ENCODE results near the gene HERC4.

The HERC4 gene

GRCh38 chr10:68074775-68075549 lies at the start of gene HERC4:
HERC4 (minus strand) TSS chr10:68075283; CDS start chr10:68073108, 2,175 bp downstream.
- DNase-seq (ENCODE audit: low read depth in 2 of 2) = peak; percentile 79 to 88

DNA sequence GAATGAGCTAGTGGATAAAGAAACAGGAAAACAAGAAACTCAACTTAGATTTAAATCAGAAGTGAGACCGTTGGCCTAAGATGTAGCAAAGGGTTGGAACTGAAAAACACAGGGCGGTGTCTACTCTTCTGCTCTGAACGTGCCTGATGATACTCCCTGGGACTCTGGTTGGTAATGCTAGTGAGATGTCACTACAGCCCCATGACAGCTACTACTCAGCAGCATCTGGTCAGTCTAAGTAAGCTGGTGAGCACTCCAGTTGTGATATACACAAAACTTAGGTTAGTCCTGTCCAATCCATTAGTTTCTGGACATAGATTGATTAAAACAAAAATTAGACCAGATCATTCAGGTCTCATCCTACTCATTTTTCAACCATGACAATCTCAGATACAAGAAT lies 49.6 kb upstream of the HERC4 start:
- DNase-seq (ENCODE audit: low read depth in 2 of 2) = no peak

DNA sequence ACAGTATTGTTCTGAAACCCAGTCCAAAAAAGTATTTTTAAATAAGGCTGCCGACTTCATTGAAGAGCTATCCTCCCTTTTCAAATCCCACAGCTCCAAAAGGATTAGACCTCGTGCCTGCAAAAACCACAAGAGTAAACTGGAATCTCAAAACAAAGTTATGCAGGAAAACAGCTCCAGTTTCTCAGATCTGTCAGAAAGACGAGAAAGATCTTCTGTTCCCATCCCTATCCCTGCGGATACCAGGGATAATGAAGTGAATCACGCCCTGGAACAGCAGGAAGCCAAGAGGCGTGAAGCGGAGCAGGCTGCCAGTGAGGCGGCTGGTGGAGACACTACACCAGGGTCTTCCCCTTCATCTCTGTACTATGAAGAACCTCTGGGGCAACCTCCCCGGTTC lies 46.8 kb upstream of the HERC4 start:
- DNase-seq (ENCODE audit: low read depth in 2 of 2) = no peak

- DNase-seq (ENCODE audit: low read depth in 2 of 2) = no peak
Measured at GRCh38 chr10:68121020-68121743, 46.1 kb upstream of the HERC4 start.

- no peak for DNase-seq (ENCODE audit: low read depth in 2 of 2)
Measured at GRCh38 chr10:68118657-68119056, 43.6 kb upstream of the HERC4 start.

DNA sequence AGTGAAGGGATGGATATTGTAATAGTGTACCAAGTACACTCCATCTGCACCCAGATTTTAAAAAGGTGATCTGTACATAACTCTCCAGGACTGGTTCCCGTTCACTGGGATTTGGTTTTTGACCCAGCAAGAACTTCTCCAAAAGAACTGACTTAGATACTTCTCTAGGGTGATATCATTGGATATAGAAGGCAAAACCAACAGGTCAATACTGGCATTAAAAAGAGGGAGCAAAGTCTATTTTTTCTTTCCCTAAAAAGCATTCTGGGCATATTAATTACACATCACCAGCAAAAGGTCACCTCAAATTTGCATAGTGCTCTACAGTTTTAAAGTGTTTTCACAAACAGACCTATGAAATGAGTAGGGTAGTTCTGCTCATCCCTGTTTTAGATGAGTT lies 37.8 kb upstream of the HERC4 start:
- DNase-seq (ENCODE audit: low read depth in 2 of 2) = no peak

- DNase-seq (ENCODE audit: low read depth in 2 of 2) = no peak
Measured at GRCh38 chr10:68111584-68111983, 36.5 kb upstream of the HERC4 start.

- DNase-seq (ENCODE audit: low read depth in 2 of 2) = no peak
Measured at GRCh38 chr10:68110027-68110426, 34.9 kb upstream of the HERC4 start.

DNA sequence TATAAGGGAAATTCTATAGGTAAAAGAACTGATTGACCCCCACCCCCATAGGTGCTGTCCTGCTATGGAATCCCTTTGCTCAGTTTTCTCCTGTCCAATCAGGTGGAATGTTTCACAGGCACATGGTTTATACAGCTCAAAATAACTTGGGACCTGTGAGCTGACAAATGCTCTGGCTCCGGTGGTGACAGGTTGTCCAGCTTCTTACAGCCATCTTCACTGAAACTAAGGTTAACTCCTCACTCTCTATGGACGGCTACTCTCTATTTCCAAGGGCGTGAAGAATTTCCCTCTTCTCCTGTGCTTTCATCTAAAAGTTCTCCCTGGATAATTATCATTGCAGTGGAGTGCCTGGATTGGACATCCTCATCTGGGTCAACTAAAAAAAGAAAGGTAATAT lies 34.2 kb upstream of the HERC4 start, which contains the start of gene MYPN:
TSS of gene MYPN (plus strand) at position 158 of the 400 bp plus-strand sequence. CDS start 11,951 bp downstream, outside the sequence.
- no peak for DNase-seq (ENCODE audit: low read depth in 2 of 2)

DNA sequence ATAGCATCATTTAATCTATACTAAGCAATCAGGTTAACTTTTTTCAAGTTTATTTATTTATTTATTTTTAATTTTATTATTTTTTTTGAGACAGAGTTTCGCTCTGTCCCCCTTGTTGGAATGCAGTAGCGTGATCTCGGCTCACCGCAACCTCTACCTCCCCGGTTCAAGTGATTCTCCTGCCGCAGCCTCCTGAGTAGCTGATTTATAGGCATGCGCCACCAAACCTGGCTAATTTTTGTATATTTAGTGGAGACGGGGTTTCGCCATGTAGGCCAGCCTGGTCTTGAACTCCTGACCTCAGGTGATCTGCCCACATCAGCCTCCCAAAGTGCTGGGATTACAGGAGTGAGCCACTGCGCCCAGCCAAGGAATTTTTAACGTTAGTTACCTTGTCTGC lies 33.6 kb upstream of the HERC4 start:
- DNase-seq (ENCODE audit: low read depth in 2 of 2) = no peak

DNA sequence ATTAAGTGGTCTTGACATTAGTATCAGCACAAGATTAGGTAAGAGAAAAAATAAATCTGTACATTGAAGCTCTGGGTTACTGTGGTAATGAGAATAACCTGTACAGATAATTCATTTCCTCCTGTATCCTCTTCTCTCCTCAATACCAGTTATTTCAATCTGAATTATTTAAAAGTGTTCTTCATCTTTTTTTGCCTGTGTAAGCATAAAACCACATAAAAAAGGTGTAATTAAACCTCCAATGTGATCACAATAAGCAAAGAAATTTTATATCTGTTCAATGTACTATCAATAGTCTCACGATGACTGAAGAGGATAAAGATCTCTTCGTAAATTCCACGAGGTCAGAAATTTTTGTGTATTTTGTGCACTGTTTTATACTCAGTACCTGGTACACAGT lies 33.0 kb upstream of the HERC4 start:
- DNase-seq (ENCODE audit: low read depth in 2 of 2) = no peak

GRCh38 chr10:68107651-68108050 lies 32.6 kb upstream of the HERC4 start:
- no peak for DNase-seq (ENCODE audit: low read depth in 2 of 2)

DNA sequence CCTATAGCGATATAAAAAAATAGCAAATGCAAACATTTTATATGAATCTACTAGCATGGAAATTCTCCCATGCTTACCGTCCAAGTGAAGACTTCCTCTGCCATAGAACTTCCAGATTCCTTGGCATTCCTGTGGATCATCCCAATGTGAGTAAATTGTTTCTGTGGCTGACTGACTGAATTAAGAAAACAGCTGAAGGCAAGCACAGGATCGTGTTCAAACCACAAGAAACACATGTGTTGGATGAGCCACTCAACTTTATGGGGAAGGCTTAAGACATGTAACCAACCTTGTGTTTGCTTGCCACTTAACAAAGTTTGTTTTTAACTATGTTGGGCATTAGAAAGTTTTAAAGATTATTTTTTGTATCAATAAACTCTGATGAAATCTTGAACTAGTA lies 31.6 kb upstream of the HERC4 start:
- no peak for DNase-seq (ENCODE audit: low read depth in 2 of 2)

DNA sequence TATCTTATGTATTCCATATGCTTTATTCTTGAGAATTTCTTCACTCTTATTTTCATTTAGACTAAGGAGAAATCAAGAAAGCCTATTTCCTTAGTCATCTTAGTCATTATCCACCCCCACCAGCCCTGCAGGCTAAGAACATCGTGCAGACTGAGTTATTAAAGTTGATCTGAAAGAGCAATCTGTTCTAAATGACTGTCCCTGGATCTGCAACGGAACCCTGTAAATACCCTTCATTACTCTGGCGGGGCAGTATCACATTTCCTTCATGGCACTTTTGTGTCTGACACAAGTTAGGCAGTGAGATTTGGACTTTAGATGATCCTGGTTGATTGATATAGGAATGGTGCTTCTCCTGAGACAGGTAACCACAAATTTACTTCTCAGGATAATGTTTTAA lies 30.7 kb upstream of the HERC4 start:
- no peak for DNase-seq (ENCODE audit: low read depth in 2 of 2)

DNA sequence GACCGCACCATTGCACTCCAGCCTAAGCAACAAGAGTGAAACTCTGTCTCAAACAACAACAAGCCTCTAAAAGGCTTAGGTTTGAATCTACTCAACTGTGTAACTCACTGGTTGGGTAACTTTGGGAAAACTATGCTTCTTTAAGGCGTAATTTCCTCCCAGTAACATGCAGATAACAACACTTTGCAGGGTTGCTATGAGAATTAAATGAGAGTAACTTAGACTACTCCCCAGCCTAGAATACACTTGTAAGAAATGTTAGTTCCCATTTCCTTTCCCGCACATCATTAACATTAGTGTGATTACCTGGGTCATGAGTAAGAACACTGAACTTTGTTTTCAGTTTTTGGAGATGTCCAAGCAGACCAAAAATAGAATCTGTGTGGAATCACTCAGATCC lies 28.8 kb upstream of the HERC4 start:
- no peak for DNase-seq (ENCODE audit: low read depth in 2 of 2)

- DNase-seq (ENCODE audit: low read depth in 2 of 2) = no peak
Measured at GRCh38 chr10:68103261-68103878, 28.3 kb upstream of the HERC4 start.

GRCh38 chr10:68101066-68101465 lies 26.0 kb upstream of the HERC4 start:
- no peak for DNase-seq (ENCODE audit: low read depth in 2 of 2)

GRCh38 chr10:68099736-68100135 lies 24.7 kb upstream of the HERC4 start:
- DNase-seq (ENCODE audit: low read depth in 2 of 2) = no peak

DNA sequence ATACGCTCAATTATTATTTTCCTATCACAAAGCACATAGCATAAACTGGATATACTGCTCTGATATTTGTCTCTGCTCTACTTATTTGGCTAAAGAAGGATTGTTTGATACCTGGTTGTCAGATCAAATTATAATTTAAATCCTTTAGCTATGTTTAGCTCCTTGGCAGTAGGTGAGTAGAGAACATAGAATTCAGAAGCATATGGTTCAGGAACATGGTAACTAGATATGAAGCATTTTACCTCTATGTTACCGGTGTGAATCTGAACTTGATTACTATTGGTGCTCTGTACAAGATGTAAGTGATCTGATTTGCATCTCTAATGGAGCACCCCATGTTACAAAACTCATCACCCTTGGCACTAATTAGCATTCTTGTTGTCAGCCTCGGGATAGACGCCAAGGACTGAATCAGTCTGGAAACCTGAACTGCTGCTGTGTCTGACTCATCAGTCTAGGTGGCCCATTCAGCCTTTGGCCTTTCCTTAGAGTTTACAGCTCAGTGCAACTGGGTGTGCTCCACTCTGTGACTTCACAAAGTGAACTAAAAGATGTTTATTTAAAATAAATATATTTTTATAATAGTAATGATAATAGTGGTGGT lies 21.9 kb upstream of the HERC4 start:
- no peak for DNase-seq (ENCODE audit: low read depth in 2 of 2)

GRCh38 chr10:68095153-68095552 lies 20.1 kb upstream of the HERC4 start:
- no peak for DNase-seq (ENCODE audit: low read depth in 2 of 2)

- DNase-seq (ENCODE audit: low read depth in 2 of 2) = no peak
Measured at GRCh38 chr10:68092512-68092911, 17.4 kb upstream of the HERC4 start.

DNA sequence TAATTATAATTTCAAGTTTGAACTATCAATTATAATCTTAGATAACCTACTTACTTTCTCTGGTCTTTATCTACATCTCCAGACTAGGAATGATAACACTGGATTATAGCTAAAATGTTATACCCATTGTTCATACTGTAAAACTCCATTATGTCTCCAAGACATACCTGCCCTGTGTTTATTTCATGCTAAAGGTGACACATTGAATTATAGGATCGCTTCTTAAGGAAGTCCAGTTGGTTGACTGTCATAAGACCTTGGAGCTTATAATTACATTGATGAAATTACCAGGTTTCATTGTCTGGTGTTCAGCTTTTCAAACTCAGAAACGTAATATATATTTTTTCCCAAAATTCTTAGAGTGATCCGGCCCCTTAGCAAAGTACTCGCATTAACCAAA lies 15.5 kb upstream of the HERC4 start:
- DNase-seq (ENCODE audit: low read depth in 2 of 2) = no peak

All from stimulated activated CD8-positive, alpha-beta memory T cell treated with anti-CD3 and anti-CD28 coated beads, Interleukin-7, amount 100 ng/mL, for 4 hours (primary cell).